ENCODE measurements around the gene TAS2R43. TPM values are rescaled to one million over a fixed set of nuclear protein-coding genes. Genes with fewer than 3 reads are reported as not detected.

TAS2R43 gene
- total and polyA plus RNA-seq, 5 donors from 2014 or later, result 0.79 TPM; not detected in 4

- Mint-ChIP-seq H3K27ac (peak overlapping the region in 1 of 3 donors; percentile 63), H3K9me3 (peaks cover 0 to 18% (median 4%) of the 10 kb centered on the region in 7 donors), H3K4me1 (peaks cover 0 to 16% (median 0%) of the 10 kb centered on the region in 4 donors), H3K36me3 (no peaks in the 10 kb centered on the region), H3K27me3 (no peaks in the 10 kb centered on the region), H3K4me3 (no peak overlapping the region)
- no peak overlapping the region for H3K4me3 ChIP-seq (ENCODE audit: low read depth, low read length)
- no peak overlapping the region for H3K27ac ChIP-seq (ENCODE audit: insufficient read depth, low read length, poor library complexity, severe bottlenecking)
- H3K36me3 ChIP-seq (ENCODE audit: control insufficient read depth, insufficient read depth, low read length), result no peaks in the 10 kb centered on the region
- DNase-seq, result peak in 1 of 3 donors; percentile 21
- H3K4me1 ChIP-seq (ENCODE audit: control insufficient read depth, insufficient read depth, low read length, poor library complexity, severe bottlenecking), result no peaks in the 10 kb centered on the region
- peak in 1 of 2 donors; percentile 44 for ATAC-seq (ENCODE audit: low read depth in 2 of 2)
- H3K9me3 ChIP-seq (ENCODE audit: control insufficient read depth in 2 of 2, low read length in 2 of 2), result peaks cover 0 to 7% of the 10 kb centered on the region in 2 experiments
- no peaks in the 10 kb centered on the region for H3K27me3 ChIP-seq (ENCODE audit: control insufficient read depth, insufficient read depth, low read length)
Measured at GRCh38 chr12:11085419-11085818, 6.7 kb downstream of the TAS2R43 start.

GRCh38 chr12:11081987-11082386, 10.1 kb downstream of the TAS2R43 start:
- ATAC-seq (ENCODE audit: low read depth in 2 of 2), result no peak
- Mint-ChIP-seq H3K27ac (no peak overlapping the region), H3K4me1 (peaks cover 0 to 22% (median 7%) of the 10 kb centered on the region in 4 donors), H3K27me3 (no peaks in the 10 kb centered on the region), H3K4me3 (no peak overlapping the region), H3K36me3 (peaks cover 3% of the 10 kb centered on the region), H3K9me3 (peaks cover 0 to 20% (median 4%) of the 10 kb centered on the region in 7 donors)
- no peaks in the 10 kb centered on the region for H3K4me1 ChIP-seq (ENCODE audit: control insufficient read depth, insufficient read depth, low read length, poor library complexity, severe bottlenecking)
- H3K36me3 ChIP-seq (ENCODE audit: control insufficient read depth, insufficient read depth, low read length), result no peaks in the 10 kb centered on the region
- H3K9me3 ChIP-seq (ENCODE audit: control insufficient read depth in 2 of 2, low read length in 2 of 2), result peaks cover 0 to 7% of the 10 kb centered on the region in 2 experiments
- no peaks in the 10 kb centered on the region for H3K27me3 ChIP-seq (ENCODE audit: control insufficient read depth, insufficient read depth, low read length)
- H3K27ac ChIP-seq (ENCODE audit: insufficient read depth, low read length, poor library complexity, severe bottlenecking), result no peak overlapping the region
- no peak overlapping the region for H3K4me3 ChIP-seq (ENCODE audit: low read depth, low read length)
- DNase-seq, result no peak

GRCh38 chr12:11078246-11078645, 13.9 kb downstream of the TAS2R43 start:
- H3K4me3 Mint-ChIP-seq, result no peak overlapping the region
- H3K27ac ChIP-seq (ENCODE audit: insufficient read depth, low read length, poor library complexity, severe bottlenecking), result no peak overlapping the region
- peaks cover 0 to 4% of the 10 kb centered on the region in 2 experiments for H3K9me3 ChIP-seq (ENCODE audit: control insufficient read depth in 2 of 2, low read length in 2 of 2)
- no peaks in the 10 kb centered on the region for H3K36me3 ChIP-seq (ENCODE audit: control insufficient read depth, insufficient read depth, low read length)
- no peak overlapping the region for H3K4me3 ChIP-seq (ENCODE audit: low read depth, low read length)
- no peaks in the 10 kb centered on the region for H3K4me1 ChIP-seq (ENCODE audit: control insufficient read depth, insufficient read depth, low read length, poor library complexity, severe bottlenecking)
- H3K27me3 Mint-ChIP-seq, result no peaks in the 10 kb centered on the region
- no peak for ATAC-seq (ENCODE audit: low read depth in 2 of 2)
- DNase-seq, result no peak
- no peaks in the 10 kb centered on the region for H3K27me3 ChIP-seq (ENCODE audit: control insufficient read depth, insufficient read depth, low read length)
- H3K36me3 Mint-ChIP-seq, result peaks cover 3% of the 10 kb centered on the region
- peaks cover 0 to 39% (median 16%) of the 10 kb centered on the region in 4 donors for H3K4me1 Mint-ChIP-seq
- peaks cover 0 to 11% (median 0%) of the 10 kb centered on the region in 7 donors for H3K9me3 Mint-ChIP-seq
- no peak overlapping the region for H3K27ac Mint-ChIP-seq

- H3K27ac ChIP-seq (ENCODE audit: insufficient read depth, low read length, poor library complexity, severe bottlenecking), result no peak overlapping the region
- peaks cover 6% of the 10 kb centered on the region for H3K36me3 Mint-ChIP-seq
- H3K27me3 ChIP-seq (ENCODE audit: control insufficient read depth, insufficient read depth, low read length), result no peaks in the 10 kb centered on the region
- H3K9me3 ChIP-seq (ENCODE audit: control insufficient read depth in 2 of 2, low read length in 2 of 2), result no peaks in the 10 kb centered on the region
- H3K36me3 ChIP-seq (ENCODE audit: control insufficient read depth, insufficient read depth, low read length), result no peaks in the 10 kb centered on the region
- H3K27me3 Mint-ChIP-seq, result no peaks in the 10 kb centered on the region
- peaks cover 0 to 4% (median 0%) of the 10 kb centered on the region in 7 donors for H3K9me3 Mint-ChIP-seq
- no peak overlapping the region for H3K27ac Mint-ChIP-seq
- no peak for ATAC-seq (ENCODE audit: low read depth in 2 of 2)
- peaks cover 0 to 47% (median 18%) of the 10 kb centered on the region in 4 donors for H3K4me1 Mint-ChIP-seq
- H3K4me1 ChIP-seq (ENCODE audit: control insufficient read depth, insufficient read depth, low read length, poor library complexity, severe bottlenecking), result no peaks in the 10 kb centered on the region
- no peak overlapping the region for H3K4me3 ChIP-seq (ENCODE audit: low read depth, low read length)
- DNase-seq, result no peak
- no peak overlapping the region for H3K4me3 Mint-ChIP-seq
Measured at GRCh38 chr12:11075642-11076041, 16.5 kb downstream of the TAS2R43 start.

GRCh38 chr12:11071414-11071813, 20.7 kb downstream of the TAS2R43 start:
- DNase-seq (no peak), ATAC-seq (ENCODE audit: low read depth in 2 of 2) (no peak)
- Histone ChIP-seq H3K27me3 (ENCODE audit: control insufficient read depth, insufficient read depth, low read length) (no peaks in the 10 kb centered on the region), H3K36me3 (ENCODE audit: control insufficient read depth, insufficient read depth, low read length) (no peaks in the 10 kb centered on the region), H3K27ac (ENCODE audit: insufficient read depth, low read length, poor library complexity, severe bottlenecking) (no peak overlapping the region), H3K4me1 (ENCODE audit: control insufficient read depth, insufficient read depth, low read length, poor library complexity, severe bottlenecking) (no peaks in the 10 kb centered on the region), H3K4me3 (ENCODE audit: low read depth, low read length) (no peak overlapping the region), H3K9me3 (ENCODE audit: control insufficient read depth in 2 of 2, low read length in 2 of 2) (no peaks in the 10 kb centered on the region)
- Mint-ChIP-seq H3K4me1 (peaks cover 0 to 36% (median 11%) of the 10 kb centered on the region in 4 donors), H3K9me3 (peaks cover 0 to 2% (median 0%) of the 10 kb centered on the region in 7 donors), H3K27ac (peak overlapping the region in 1 of 3 donors; percentile 20), H3K4me3 (no peak overlapping the region), H3K36me3 (peaks cover 11% of the 10 kb centered on the region), H3K27me3 (no peaks in the 10 kb centered on the region)

- Histone ChIP-seq H3K27ac (ENCODE audit: insufficient read depth, low read length, poor library complexity, severe bottlenecking) (no peak overlapping the region), H3K36me3 (ENCODE audit: control insufficient read depth, insufficient read depth, low read length) (no peaks in the 10 kb centered on the region), H3K4me1 (ENCODE audit: control insufficient read depth, insufficient read depth, low read length, poor library complexity, severe bottlenecking) (no peaks in the 10 kb centered on the region), H3K27me3 (ENCODE audit: control insufficient read depth, insufficient read depth, low read length) (no peaks in the 10 kb centered on the region), H3K4me3 (ENCODE audit: low read depth, low read length) (no peak overlapping the region), H3K9me3 (ENCODE audit: control insufficient read depth in 2 of 2, low read length in 2 of 2) (no peaks in the 10 kb centered on the region)
- Mint-ChIP-seq H3K27ac (peak overlapping the region in 1 of 3 donors; percentile 20), H3K27me3 (no peaks in the 10 kb centered on the region), H3K4me1 (peaks cover under 1 to 35% (median 12%) of the 10 kb centered on the region in 4 donors), H3K36me3 (peaks cover 11% of the 10 kb centered on the region), H3K9me3 (peaks cover 0 to 2% (median 0%) of the 10 kb centered on the region in 7 donors), H3K4me3 (no peak overlapping the region)
- DNase-seq (no peak), ATAC-seq (ENCODE audit: low read depth in 2 of 2) (no peak)
Measured at GRCh38 chr12:11070999-11071398, 21.1 kb downstream of the TAS2R43 start.

GRCh38 chr12:11069854-11070365, 22.2 kb downstream of the TAS2R43 start:
- Histone ChIP-seq H3K27ac (ENCODE audit: insufficient read depth, low read length, poor library complexity, severe bottlenecking) (no peak overlapping the region), H3K27me3 (ENCODE audit: control insufficient read depth, insufficient read depth, low read length) (no peaks in the 10 kb centered on the region), H3K36me3 (ENCODE audit: control insufficient read depth, insufficient read depth, low read length) (no peaks in the 10 kb centered on the region), H3K4me1 (ENCODE audit: control insufficient read depth, insufficient read depth, low read length, poor library complexity, severe bottlenecking) (no peaks in the 10 kb centered on the region), H3K9me3 (ENCODE audit: control insufficient read depth in 2 of 2, low read length in 2 of 2) (no peaks in the 10 kb centered on the region), H3K4me3 (ENCODE audit: low read depth, low read length) (no peak overlapping the region)
- H3K27me3 Mint-ChIP-seq, result no peaks in the 10 kb centered on the region
- DNase-seq (no peak), ATAC-seq (ENCODE audit: low read depth in 2 of 2) (no peak)
- H3K4me1 Mint-ChIP-seq, result peaks cover 2 to 39% (median 12%) of the 10 kb centered on the region in 4 donors
- H3K9me3 Mint-ChIP-seq, result peaks cover 0 to 4% (median 0%) of the 10 kb centered on the region in 7 donors
- H3K27ac Mint-ChIP-seq, result no peak overlapping the region
- H3K36me3 Mint-ChIP-seq, result peaks cover 11% of the 10 kb centered on the region
- H3K4me3 Mint-ChIP-seq, result no peak overlapping the region

- Histone ChIP-seq H3K27me3 (ENCODE audit: control insufficient read depth, insufficient read depth, low read length) (no peaks in the 10 kb centered on the region), H3K4me3 (ENCODE audit: low read depth, low read length) (no peak overlapping the region), H3K36me3 (ENCODE audit: control insufficient read depth, insufficient read depth, low read length) (no peaks in the 10 kb centered on the region), H3K27ac (ENCODE audit: insufficient read depth, low read length, poor library complexity, severe bottlenecking) (no peak overlapping the region), H3K4me1 (ENCODE audit: control insufficient read depth, insufficient read depth, low read length, poor library complexity, severe bottlenecking) (no peaks in the 10 kb centered on the region), H3K9me3 (ENCODE audit: control insufficient read depth in 2 of 2, low read length in 2 of 2) (no peaks in the 10 kb centered on the region)
- Mint-ChIP-seq H3K9me3 (peaks cover 0 to 4% (median 0%) of the 10 kb centered on the region in 7 donors), H3K27me3 (no peaks in the 10 kb centered on the region), H3K4me3 (no peak overlapping the region), H3K27ac (no peak overlapping the region), H3K4me1 (peaks cover 7 to 35% (median 19%) of the 10 kb centered on the region in 4 donors), H3K36me3 (peaks cover 15% of the 10 kb centered on the region)
- ATAC-seq (ENCODE audit: low read depth in 2 of 2) (no peak), DNase-seq (no peak)
Measured at GRCh38 chr12:11067514-11067913, 24.6 kb downstream of the TAS2R43 start.

Measured in CD4-positive, CD25-positive, alpha-beta regulatory T cell (primary cell).